AG09319 (cell line): ENCODE results near the gene EIF4G2.

Experiments
- DNase-seq: peaks from one replicate; pipeline ENCODE4 v3.0.0-alpha.2; 2010; ENCODE audit warnings: low read depth; ENCODE audit errors: extremely low read depth
- CTCF ChIP-seq: IDR thresholded peaks from 2 replicates; pipeline ENCODE4 v1.5.1; 2011; ENCODE audit warnings: low read depth, mild to moderate bottlenecking, inconsistent platforms, low read length, moderate library complexity

Gene EIF4G2

GRCh38 chr11:10784232-10785145, 24.2 kb downstream of the EIF4G2 start:
- no peak for DNase-seq
- no peak for TF ChIP-seq CTCF

DNA sequence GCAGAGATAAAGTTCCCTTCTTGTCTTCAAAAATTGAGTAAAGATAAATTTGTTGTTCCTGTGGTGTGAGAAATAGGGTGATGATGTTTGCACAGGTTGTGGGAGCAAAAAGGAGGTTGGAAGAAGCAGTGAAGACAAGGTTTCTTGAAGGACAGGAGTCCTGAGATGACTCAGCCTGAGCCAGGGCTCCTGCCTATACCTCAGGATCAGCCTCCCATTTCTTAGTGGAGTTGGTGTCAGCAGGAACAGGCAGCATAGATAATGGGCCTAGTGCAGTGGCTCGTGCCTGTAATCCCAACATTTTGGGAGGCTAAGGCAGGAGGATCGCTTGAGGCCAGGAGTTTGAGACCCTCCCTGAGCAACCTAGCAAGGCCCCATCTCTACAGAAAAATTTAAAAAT, 28.7 kb downstream of the EIF4G2 start:
- TF ChIP-seq CTCF, result no peak
- DNase-seq, result no peak

DNA sequence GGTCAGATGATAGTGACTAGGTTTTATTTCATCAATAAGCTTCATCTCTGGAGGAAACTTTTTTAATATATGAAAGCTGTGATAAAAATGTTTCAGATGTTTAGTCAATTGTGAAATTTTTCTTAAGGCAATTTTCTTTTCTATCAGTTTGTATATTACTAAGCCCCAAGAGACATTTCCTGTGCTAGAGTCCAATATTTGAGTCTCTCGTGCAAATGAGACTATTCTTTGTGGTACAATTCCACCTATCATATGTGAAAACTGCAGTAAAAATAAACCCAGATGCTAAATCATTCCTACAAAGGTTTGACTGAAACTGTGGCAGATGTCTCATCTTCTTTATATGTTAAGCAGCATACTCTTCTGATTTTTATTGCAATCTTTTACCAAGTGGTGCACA, 29.6 kb downstream of the EIF4G2 start:
- TF ChIP-seq CTCF, result no peak

DNA sequence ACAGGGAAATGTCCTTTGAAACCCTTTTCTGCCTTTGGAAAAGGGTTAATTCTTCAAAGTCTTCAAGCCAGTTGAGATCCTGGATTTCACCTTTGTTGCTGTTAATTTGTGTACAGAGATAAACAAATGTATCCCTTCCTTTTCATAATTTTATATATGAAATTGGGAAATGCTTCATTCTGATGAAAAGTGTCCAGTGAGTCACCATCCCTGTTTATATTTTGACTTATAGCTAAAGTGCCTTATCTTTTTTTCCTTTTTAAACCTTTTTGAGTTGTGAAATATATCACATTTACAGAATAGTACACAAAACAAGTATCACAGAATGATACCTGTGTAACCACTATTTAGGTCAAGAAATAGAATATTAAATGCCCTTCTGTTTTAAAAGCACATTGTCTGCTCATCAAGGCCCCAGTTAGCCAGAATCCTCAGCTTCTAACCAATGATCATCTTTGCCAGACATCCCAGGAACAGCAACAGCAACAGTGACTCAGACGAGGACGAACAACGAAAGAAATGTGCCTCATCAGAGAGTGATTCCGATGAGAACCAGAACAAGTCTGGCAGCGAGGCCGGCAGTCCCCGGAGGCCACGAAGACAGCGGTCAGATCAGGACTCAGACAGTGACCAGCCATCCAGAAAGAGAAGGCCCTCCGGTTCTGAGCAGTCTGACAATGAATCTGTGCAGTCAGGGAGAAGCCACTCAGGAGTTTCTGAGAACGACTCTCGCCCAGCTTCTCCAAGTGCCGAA, 30.3 kb downstream of the EIF4G2 start:
- no peak for TF ChIP-seq CTCF
- peak; percentile 10 for DNase-seq

More for the DNA sequence above, 29.6 kb downstream of the EIF4G2 start:
- no peak for DNase-seq

DNA sequence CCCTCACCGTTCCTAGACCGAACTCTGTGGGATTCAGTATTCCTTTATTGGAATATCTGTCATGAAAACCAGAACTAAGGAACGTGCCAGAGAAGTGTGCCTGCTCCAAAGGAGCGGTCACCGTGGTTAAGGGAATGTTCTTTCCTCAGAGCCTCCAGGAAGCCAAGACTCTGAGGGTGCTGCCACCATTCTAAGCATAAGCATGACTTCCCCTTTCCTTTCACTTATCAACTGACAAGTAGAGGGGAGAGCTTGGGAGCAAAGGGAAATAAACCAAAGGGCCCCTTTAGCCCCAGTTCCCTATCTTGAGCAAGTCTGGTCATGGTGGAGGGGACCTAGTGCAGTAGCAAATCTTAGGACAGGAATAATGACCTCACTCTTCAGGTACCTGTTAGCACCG, 30.9 kb downstream of the EIF4G2 start:
- no peak for TF ChIP-seq CTCF
- no peak for DNase-seq

DNA sequence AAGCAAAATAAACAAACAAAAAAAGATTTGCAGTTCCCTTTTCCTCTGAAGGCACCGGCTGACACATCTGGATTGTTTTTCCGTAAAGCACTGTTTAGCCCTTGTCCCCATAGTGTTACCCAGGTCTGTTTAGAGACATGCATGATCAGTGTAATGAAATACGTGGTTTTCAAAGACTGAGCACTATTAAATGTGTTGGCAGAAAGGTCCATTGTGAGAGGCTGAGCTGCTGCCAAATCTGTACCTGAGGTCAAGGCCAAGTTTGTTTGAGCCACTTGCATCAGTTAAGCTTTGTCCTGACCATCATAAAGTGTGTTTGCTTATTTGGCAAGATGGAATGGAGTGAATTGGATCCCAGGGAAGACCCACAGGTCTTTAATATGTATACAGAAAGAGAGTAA, 31.3 kb downstream of the EIF4G2 start:
- no peak for DNase-seq
- TF ChIP-seq CTCF, result no peak

- TF ChIP-seq CTCF, result no peak
- no peak for DNase-seq
Observed at GRCh38 chr11:10774811-10775210, 33.9 kb downstream of the EIF4G2 start.
